NT2/D1 (cell line): ENCODE results near the gene NDST3.

ENCODE experiments used
- SUZ12 ChIP-seq: IDR thresholded peaks from 2 replicates; pipeline ENCODE4 v1.6.1; 2011; ENCODE audit not compliant: insufficient read length, insufficient read depth; ENCODE audit errors: extremely low read depth
- YY1 ChIP-seq: IDR thresholded peaks from 2 replicates; pipeline ENCODE4 v1.6.1; 2011; ENCODE audit not compliant: insufficient read length, insufficient read depth
- ZNF274 ChIP-seq: IDR thresholded peaks from 2 replicates; pipeline ENCODE4 v1.6.1; 2011; ENCODE audit warnings: mild to moderate bottlenecking, low read depth, low read length

DNA sequence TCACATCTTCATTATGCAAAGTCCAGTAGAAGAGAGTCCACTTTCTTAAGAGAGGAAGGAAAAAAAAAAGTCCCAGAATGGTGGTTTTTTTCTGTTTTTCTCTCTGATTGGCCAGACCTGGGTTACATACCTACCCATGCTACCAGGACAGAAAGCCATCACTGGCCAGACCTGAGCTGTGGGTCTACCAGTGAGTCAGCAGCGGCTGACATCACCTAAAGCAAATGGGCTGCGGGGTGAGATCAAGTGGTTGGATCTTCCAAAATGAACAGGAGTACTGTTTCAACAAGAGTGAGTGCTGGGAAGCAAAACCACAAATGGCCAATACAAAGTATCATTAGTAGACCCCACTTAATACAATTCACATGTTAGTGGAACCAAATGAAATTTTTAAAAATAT lies 1.6 kb upstream of the NDST3 start:
- no peak for TF ChIP-seq YY1
- no peak for TF ChIP-seq ZNF274
- TF ChIP-seq SUZ12 = no peak
